ENCODE measurements around the gene ACOXL.
"Not testable (repeated sequence)": the region's sequence is repeated elsewhere in the genome, so short reads cannot be mapped to it uniquely, and the experiment has no call there.

The ACOXL gene

DNA sequence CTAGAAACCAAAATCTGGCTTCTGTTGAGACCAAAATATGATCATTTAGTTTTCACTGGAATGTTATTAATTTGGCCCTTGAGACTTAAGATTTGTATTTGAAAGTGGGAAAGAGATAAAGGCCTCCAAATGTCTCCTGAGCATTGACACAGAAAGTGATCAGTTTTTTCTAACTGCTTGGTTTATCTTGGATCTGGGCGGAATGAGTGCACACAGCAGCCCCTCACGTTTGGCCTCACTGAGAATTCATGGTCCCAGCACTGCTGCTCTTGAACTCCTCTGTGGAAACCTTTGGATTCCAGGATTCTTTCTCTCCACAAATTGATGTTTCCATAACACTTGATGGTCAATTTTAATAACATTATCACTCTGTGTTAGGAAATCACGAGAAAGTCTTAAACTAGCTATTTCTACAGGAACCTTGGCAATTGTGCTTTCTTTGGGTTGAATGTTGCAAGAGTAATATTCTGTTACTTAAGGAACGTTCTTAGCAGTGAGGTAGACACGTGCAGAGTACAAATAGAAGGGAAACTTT lies 208.1 kb downstream of the ACOXL start:
- DNase-seq = no peak

DNA sequence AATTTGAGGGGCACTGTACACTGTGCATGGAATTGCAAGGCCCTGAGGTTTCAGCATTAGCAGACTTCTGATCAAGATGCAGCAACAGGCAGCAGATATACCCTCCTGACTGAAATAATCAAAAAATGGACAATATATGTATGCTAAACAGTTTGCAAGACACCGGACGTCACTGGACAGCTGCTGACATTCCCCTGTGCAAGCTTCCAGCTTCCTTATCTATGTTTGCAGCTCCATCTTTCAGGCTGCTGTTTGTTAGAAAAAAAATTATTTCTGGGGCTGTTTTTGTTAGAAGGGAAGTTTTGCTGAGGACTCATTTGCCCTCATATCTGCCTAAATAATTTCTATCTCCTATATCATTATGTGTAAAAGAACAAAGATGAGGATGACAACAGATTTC lies 208.9 kb downstream of the ACOXL start:
- no peak for DNase-seq

DNA sequence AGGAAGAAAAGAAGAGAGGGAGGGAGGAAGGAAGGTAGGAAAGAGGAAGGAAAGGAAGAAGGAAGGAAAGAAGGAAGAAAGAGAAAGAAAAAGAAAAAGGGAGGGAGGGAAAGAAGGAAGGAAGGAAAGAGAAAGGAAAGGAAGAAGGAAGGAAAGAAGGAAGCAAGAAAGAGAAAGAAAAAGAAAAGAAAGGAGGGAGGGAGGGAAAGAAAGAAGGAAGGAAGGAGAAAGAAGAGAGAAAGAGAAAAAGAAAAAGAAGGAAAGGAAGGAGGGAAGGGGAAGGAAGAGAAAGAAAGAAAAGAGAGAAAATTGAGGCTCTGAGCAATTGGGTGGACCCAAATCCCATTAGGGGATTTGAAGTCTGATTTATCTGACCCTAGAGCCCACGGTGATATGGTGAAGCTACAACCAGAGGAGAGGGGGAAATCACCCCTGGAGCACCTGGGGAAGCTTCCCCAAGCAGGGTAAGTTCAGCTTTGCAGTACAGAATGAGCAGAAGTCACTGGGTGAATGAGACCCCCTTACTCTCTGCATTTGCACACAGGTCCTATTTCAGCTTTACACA lies 210.8 kb downstream of the ACOXL start:
- no peak for DNase-seq

DNA sequence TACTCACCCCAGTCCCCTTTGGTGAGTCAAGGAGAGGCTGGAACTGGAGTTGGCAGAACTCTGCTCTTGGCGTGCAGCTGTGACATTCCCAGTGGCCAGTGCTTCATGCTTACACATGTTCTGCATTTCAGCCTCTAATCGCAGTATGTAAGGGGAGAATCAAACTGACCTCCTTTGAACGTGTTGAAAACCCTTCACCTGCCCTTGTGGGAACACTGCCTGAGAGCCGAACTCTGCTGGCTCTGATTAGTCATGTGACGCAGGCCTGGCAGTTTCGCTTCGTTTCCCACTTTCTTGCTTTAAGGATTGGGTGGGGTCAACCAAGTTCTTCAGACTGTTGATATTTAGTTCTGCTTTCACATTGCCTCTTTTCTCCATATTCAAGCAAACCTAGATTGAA lies 214.5 kb downstream of the ACOXL start:
- DNase-seq = no peak

DNA sequence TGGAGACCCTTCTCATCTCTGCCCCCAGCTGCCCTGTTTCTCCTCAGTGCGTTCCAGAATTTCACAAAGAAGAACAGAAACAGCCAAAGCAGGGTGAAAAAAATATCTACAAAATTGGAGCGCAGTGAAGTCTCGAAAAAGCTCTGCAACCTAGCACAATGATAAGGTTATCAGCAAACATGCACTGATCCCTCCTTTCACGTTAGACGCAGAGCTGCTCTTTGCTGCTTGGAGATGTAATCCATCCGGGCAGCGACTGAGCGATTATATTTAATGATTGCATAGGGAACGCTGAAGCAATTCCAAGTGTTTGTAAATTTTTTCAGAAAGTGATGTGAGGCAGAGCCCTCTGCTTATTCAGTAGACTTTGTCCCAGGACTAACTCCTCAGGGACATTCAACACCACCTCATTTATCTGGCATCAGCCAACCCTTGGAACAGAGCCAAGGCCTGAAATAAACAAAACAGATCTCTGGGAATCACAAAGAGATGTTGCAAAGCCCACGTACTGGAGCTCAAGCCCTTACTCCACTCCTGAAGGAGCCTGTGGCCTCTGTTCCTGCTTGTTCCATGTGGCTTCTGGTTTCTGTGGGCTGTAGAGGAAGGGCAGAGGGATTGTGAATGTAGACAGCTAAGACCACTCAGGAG lies 215.8 kb downstream of the ACOXL start:
- DNase-seq = no peak

DNA sequence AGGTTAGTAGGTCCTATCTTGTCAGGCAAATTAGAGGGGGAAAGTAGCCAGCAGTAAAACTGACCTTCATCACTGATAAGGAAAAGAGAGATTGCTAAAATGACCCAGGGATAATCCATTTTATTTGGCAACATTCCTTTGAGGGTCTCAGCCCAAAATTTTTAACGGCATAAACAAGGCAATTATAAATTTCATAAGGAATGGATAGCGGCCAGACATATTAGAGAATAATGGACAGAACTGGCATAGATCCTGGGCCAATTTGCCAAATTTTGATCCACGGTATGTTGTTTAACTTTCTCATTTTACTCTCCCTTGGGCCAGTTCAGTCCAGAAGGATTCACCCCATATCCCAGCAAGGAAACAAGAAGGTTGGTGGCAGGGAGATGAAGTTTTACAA lies 217.9 kb downstream of the ACOXL start:
- no peak for DNase-seq

DNA sequence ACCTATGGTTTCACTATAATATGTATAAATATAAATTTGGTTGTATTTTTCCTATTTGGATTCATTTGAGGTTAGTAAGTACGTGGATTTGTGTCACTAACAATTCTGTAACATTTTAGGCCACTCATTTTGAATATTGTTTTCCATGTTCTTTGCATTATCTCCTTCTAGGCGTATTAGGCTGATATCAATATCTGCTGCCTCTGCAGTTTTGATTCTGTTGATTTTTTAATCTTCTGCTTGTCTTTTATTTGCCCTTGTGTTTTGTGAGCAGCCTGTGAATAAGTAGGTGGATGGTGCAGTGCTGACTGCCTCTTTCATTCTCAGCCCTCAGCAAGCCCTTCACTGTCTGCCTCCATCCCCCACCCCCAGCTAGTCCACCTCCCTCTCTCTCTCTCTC lies 222.7 kb downstream of the ACOXL start:
- no peak for DNase-seq

DNA sequence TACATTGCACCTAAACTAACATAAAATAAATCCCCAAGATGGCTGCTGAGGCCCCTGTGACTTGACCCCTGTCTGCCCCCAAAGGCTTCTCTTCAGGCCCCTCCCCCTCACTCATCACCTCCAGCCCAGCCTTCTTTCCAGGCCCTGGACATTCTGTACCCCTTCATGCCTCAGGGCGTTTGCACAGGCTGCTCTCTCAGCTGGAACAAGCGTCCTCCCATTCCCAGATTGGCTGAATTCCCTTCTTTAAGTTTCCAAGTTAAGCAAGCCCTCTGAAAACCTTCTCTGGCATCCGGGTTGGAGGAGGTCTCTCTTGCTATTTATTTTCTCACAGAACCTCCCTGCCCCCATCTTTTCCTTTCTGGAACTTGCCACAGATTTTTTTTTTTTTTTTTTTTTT lies 223.2 kb downstream of the ACOXL start:
- no peak for DNase-seq

DNA sequence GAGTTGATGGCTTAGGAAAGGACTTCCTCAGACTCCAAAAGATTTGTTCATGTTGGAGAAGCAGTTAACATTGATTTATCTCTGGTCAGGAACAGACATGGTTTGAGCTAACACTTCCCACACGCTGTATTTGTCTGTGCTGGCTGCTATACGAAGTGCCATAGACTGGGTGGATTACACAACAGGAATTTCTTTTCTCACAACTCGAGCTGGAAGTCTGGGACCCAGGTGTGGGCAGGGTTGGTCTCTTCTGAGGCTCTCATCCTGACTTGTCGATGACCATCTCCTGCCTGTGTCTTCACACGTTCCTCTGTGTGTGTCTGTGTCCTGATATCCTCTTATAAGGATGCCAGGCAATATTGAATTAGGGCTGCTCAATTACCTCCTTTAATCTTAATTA lies 224.9 kb downstream of the ACOXL start:
- no peak for DNase-seq

DNA sequence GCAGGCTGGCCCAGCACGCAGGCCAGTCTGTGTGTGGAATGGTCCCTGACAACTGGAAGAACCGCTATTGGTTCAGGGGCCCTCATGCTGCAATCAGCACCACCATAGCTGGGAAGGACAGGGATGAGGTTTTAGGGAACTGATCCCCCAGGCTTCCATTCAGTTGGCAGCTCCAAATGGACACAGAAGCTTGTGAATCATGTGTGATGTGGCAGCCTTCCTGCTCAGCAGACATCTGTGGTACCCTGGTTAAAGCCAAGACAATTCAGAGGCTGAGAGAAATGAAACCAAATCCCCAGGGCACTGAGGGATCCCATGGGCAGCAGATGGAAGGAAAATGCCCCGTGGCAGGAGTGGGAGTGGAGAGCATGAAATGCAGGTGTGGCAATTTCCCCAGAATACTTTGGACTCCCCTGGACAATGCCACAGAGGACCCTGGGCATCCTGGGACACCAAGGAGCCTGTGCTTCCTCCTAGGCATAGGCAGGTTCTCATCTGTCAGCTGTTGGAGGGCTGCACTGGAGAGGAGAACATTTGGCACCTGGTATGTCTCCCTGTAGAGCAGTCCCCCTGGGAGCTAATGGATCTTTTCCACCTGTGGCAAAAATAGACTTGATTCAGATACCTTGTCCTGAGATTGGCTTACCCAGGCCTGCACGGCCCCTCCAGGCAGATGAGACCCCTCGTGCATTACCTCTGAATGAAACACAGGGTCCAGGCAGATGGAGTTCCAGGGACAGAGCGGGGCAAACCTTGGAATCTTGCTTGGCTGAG lies 226.2 kb downstream of the ACOXL start:
- no peak for DNase-seq

DNA sequence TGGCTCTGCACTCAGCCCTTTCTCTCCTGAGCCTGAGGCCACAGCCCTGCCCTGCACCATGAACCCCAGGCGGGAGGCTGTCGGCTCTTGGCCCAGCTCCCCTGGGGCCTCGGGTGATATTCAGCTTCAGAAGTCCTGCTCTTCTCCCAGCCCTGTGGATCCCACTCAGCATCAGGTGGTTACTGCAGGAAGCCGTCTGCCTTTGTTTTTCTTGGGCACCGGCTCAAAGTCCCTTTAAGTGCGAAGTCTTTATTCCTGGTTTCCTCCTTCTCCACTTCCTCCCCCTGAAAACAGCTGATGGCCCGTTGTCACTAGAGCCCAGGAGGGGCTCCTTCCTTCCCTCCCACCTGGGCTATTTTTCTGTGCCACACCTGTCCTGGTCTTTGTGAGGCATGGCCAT lies 226.8 kb downstream of the ACOXL start:
- no peak for DNase-seq

DNA sequence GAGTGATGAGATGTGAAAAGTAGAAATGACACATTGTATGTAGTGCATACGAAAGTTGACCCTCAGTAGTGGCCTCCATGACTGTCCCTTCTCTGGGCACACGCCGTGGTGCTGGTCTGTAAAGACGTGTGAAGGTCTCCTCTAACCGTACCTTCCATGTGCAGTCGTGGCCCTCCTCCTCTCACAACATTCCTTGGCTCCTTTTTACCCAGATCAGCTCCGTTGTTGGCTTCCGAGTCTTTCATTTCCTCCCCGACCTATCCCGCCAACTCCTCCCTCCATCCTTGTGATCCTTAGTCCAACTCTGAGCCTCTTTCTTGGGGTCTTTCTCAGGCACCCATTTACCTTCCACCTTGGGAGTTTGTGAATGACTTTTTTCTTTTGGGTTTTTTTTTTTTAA lies 227.9 kb downstream of the ACOXL start:
- DNase-seq = no peak

DNA sequence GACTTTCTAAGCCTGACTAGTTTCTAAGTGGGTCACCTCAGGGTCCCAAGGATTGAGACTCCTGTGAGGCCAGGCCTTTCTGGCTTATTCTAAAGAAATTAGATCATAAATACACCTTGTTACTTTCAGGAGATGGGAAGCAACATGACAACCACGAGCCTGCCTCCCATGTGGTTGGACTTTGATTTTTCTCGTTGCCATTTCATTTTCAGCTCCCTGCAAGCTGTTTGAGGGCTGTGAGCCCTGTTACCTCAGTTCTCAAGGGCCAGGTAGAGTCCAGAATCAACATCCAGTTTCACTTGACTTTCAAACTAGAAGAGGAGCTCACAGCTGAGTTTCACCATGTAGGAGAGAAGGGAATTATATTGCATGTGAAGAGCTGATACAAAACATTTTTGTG lies 228.6 kb downstream of the ACOXL start:
- DNase-seq = no peak

DNA sequence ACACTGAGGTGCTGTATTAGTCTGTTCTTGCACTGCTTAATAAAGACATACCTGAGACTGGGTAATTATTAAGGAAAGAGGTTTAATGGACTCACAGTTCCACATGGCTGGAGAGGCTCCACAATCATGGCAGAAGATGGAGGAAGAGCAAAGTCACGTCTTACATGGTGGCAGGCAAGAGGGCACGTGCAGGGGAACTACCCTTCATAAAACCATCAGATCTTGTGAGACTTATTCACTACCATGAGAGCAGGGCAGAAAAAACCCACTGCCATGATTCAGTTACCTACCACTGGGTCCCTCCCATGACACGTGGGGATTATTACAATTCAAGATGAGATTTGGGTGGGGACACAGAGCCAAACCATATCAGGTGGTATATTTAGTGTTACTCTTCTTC lies 229.3 kb downstream of the ACOXL start:
- not testable (repeated sequence) for DNase-seq

DNA sequence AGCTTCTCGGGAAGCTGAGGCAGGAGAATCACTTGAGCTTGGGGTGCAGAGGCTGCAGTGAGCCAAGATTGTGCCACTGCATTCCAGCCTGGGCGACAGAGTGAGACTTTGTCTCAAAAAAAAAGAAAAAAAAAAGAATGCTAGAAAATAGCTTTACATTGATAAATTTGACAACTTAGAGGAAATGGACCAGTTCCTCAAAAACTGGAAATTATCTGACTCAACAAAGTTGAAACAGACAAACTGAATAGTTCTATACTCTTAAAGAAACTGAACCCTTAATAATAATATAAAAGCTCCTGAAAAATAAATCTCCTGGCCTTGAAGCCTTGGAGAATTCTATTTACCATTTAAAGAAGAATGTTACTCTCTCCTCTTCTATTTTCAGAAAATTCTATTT lies 237.3 kb downstream of the ACOXL start:
- no peak for DNase-seq

DNA sequence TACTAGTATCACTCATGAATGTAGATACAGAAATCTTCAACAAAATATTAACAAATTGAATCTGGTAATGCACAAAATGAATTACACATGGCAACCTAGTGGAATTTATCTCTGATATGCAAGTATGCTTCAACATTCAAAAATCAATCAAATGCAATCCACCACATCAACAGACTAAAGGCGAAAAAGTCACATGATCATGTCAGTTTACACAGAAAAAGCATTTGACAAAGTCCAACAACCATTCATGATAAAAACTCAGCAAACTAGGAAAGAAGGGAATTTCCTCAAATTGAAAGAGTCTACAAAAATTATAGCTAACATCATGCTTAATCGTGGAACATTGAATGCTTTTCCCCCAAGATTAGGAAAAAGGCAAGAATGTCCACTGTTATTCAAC lies 237.8 kb downstream of the ACOXL start:
- no peak for DNase-seq

DNA sequence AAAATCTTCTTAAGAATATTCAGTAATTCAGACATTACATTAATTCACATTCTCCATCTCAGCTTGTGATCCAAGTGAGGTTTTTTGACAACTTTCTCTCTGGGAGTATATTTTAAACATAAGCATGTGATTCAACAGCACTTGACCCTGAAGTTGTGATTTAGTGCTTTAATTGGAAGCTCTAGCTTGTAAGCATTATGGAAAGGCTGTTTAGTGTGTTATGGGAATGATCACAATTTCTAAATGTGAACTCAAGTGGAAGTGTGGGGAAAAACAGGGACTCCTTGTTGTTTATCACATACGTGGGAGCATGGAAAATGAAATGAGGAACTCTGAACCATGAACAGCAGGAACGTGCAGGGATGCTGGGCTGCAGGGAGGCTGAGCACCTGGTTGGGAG lies 239.4 kb downstream of the ACOXL start:
- DNase-seq = no peak

DNA sequence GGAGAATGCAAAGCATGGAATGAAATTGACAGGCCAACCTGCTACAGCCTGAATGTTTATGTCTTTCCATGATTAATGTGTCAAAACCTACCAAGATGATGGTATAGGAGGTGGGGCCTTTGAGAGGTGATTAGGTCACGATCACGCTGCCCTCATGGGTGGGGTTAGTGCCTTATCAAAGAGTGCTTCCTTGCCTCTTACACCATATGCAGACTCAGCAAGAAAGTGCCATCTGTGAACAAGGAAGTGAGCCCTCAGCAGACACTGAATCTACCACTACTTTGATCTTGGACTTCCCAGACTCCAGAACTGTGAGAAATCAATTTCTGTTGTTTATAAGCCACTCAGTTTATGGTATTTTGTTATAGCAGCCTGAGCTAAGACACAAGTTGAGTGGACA lies 240.9 kb downstream of the ACOXL start:
- no peak for DNase-seq

DNA sequence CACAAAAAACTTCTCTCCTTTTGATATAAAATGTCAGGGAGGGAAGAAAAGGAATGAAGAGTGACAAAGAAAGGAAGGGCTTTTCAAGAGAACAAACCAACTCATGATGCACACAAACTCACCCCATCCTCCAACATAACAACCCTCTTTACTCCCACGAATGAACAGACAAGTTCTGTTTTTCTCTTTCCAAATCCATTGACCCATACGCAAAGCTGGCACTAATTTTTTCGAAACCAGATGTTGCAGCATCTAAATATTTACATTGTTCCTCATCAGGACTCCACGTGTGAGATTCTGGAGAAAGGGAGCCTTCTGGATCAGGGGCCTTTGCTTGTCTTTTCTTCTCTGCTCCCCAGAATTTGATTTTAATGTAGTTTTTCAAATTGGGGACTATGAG lies 245.0 kb downstream of the ACOXL start:
- DNase-seq = no peak

DNA sequence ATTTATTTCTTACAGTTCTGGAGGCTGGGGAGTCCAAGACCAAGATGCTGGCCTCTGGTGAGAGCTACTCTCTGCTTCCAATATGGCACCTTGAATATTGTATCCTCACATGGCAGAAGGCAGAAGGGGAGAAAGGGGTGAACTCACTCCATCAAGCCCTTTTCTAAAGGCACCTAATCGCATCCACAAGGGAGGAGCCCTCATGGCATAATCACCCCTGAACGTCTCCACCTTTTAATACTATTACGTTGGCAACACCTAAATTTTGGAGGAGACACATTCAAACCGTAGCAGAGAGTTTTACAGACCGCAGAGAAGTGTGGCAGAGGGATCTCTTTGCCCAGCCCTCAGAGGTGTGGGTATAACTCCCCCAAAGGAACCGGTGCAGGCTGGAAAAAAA lies 245.8 kb downstream of the ACOXL start:
- DNase-seq = no peak

DNA sequence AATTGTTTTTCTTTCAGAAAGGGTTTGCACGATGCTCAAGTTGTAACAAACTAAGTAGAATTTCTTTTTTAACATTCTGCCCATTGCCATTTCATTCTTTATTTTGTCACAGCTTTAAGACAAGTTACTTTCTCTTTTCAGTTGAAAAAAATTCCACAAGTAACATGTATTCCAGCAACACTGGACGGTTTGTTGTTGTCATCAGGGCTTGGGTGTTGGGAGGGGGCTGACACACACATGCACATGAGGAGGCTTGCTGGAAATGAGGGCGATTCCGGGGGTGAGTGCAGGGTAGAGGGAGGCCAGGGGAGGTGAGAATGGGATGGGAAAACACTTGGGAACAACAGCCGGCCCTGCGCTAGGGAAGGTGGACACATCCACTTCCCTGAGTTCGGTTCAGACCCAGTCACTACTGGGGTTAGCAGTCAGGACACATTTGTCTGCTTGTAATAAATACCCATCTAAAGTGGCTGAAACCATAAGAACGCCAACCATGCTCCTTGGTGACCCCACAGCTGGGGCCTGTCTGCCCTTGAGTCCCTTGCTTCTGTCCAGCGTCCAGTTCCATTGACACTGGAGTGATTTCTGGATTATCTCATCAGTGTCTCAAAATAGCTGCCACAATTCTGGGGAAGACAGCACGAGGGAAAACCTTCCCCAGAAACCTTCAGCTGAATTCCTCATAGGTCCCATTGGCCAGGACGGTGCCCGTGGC lies 246.5 kb downstream of the ACOXL start:
- DNase-seq = no peak

DNA sequence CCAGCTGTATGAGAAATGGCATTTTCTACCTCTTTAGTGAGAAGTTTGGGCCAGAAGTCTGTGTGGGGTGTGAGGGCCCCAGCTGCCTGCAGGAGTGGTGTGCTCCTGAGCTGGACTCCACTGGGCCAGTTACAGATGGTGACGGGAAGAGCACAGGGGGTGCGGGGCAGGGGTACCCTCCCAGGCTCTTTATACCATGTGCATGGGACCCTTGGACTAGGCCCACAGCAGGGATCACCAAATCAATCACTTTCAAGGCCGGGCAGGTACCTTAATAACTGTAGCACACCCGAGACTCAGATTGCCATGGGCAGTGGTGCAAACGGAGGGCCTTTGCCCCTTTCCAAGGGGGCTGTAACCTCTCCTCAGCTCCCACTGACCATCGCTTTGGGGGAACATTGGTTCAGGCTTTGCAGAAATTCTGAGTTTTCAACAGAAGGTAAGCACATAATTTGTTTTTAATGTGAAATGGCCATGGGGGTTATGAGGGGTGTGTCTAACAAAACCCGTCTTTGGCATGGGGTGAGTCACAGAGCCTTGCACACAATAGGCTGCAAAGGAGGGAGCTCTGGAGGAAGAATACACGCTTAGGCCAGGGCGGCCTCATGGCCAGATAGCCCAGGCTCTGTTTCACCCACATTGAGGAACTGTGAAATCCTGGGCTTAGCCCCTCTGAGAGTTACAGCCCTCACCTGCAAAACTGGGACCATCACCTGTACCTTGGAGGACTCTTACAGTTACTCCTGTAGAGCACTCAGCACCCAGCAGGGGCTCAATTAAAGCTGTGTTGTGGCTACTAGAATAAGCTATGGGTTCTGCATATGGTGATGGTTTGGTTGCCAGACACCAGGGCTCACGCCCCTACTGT lies 247.3 kb downstream of the ACOXL start:
- no peak for DNase-seq
